Stimulated activated CD8-positive, alpha-beta memory T cell treated with anti-CD3 and anti-CD28 coated beads, Interleukin-15, amount 100 ng/mL, for 48 hours (primary cell): ENCODE data around the gene MTARC2.
A peak's percentile ranks its signal among the peaks of the same experiment; 100 is the strongest.

ENCODE experiments used
- DNase-seq, 2 donors: peaks; one replicate each; pipeline ENCODE4 v3.0.0-alpha.2; 2020; ENCODE audit warnings: low read depth in 2 of 2

Gene MTARC2

GRCh38 chr1:220768126-220768601 lies 20.0 kb downstream of the MTARC2 start:
- DNase-seq, result no peak

DNA sequence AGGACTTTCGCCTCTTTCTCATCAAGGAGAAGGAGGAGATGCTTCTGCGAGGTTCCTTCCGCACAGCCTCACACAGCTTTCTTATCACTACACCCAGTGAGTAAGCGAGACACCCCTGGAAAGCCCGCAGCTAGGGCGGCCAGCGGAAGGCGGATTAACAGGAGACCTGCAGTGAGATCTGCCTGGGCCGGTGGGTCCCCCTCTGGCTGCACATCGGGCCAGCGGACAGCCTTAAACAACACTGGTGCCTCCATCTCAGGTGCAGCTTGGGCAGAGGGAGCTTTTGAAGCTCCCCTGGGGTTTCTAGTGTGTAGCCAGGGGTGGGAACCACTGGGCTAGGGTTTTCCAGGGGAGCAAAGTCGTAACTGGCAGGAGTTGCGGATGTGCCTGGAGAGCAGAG lies 21.1 kb downstream of the MTARC2 start:
- DNase-seq, result no peak

- DNase-seq, result no peak
Observed at GRCh38 chr1:220770245-220770913, 22.3 kb downstream of the MTARC2 start.

- no peak for DNase-seq
Observed at GRCh38 chr1:220772846-220773245, 24.7 kb downstream of the MTARC2 start.

GRCh38 chr1:220775240-220775853 lies 27.2 kb downstream of the MTARC2 start:
- DNase-seq, result no peak

- no peak for DNase-seq
Observed at GRCh38 chr1:220776254-220776653, 28.1 kb downstream of the MTARC2 start.

DNA sequence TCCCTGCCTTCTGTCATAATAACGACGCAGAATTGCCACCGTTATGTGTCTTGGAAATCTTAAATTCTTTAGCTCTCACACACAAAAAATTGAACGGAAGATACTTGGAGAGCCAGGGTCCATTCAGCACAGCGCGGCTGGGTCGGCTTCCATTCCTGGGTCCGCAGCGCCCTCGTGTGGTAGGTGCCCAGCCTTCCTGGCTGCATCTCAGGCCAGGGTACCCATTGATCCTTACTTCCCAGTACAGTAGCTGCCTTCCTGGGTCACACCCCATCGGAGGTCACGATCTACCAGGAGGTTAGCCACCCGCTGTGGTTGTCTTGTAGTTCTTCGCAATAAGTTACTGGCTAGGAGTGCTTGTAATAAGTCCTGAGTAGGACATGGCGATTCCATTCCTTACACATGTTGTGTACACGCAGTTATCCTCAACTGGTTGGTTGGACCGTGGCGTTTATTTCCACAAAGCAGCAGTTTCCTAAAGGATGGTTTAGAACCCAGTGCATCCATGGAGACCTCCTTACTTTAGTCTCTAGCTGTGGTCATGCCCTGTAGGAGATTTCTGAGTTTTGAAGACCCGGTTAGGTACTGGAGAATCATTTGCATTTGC lies 28.7 kb downstream of the MTARC2 start:
- peak; percentile 21 to 32 for DNase-seq

GRCh38 chr1:220783453-220783852 lies 35.3 kb downstream of the MTARC2 start:
- DNase-seq, result no peak

- DNase-seq, result no peak
Observed at GRCh38 chr1:220784751-220785150, 36.6 kb downstream of the MTARC2 start.

- DNase-seq, result no peak
Observed at GRCh38 chr1:220785166-220786056, 37.3 kb downstream of the MTARC2 start.

DNA sequence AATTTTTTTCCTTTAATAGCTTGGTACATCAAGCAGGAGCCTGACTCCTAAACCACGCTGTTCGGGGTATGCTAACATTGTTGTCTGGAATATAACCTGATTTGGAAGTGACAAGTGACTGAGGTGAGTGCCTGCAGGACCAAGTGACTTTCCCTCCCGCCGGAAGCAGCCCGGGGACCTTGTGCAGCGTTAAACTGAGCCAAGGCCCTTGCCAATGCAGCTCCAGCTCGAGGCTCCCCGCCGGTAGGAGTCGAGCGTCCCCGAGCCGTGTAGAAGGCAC lies 37.9 kb downstream of the MTARC2 start:
- DNase-seq, result no peak

GRCh38 chr1:220786337-220787068 lies 38.4 kb downstream of the MTARC2 start, which contains the start of gene MTARC1:
TSS of gene MTARC1 (plus strand) at chr1:220786913. CDS start at chr1:220786945, 32 bp downstream.
- DNase-seq, result no peak

- DNase-seq, result no peak
Observed at GRCh38 chr1:220787069-220787619, 39.0 kb downstream of the MTARC2 start.

DNA sequence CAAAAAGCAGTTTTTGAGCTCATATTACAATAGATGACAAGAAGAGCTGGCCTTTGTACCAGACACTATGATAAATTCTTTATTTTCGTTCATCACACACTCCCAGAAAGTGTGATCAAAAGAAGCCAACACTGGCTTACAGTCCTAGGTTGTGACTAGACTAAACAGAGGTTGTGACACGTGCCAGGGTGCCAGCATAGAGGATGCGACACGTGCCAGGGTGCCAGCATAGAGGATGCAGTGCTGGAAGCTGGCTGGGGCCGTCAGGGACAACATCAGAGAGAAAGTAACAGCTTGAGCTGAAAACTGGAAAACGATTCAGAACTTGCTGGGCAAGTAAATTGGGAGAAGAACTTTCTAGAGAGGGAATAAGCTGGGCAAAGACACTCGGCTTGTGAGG lies 40.8 kb downstream of the MTARC2 start:
- no peak for DNase-seq

- DNase-seq, result no peak
Observed at GRCh38 chr1:220789532-220790147, 41.5 kb downstream of the MTARC2 start.

- DNase-seq, result no peak
Observed at GRCh38 chr1:220791285-220791684, 43.2 kb downstream of the MTARC2 start.

- no peak for DNase-seq
Observed at GRCh38 chr1:220791956-220792355, 43.8 kb downstream of the MTARC2 start.

DNA sequence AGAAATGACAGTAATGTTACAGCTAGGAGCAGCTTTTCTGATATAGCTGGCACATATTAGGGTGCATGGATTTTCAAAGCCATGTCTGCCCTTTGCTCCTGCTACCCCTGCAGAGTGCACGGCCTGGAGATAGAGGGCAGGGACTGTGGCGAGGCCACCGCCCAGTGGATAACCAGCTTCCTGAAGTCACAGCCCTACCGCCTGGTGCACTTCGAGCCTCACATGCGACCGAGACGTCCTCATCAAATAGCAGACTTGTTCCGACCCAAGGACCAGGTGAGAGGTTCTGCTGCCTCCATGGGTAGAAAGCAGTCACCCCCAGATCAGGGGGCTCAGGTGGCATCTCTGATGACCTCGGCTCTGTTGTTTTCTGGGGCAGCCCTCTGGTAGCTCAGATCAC lies 48.4 kb downstream of the MTARC2 start:
- DNase-seq, result no peak

GRCh38 chr1:220797044-220797443 lies 48.9 kb downstream of the MTARC2 start:
- no peak for DNase-seq

DNA sequence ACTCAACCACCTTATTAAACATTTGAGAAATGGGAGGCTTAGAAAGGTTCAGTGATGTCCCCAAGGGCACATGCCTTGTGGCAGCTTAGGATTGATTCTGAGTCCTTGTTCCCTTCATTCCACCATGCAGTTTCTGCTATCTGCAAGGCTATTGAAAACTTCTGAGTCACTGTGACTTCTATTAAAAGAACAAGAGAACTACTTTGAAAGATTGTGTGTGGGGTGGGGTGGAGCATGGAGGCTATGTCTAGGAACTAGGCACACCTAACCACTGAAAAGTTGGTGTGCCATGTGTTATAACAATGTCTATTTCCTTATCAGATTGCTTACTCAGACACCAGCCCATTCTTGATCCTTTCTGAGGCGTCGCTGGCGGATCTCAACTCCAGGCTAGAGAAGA lies 49.4 kb downstream of the MTARC2 start:
- DNase-seq, result no peak

- DNase-seq, result no peak
Observed at GRCh38 chr1:220798338-220798737, 50.2 kb downstream of the MTARC2 start.
